OCI-LY7 (cell line): Measurements from ENCODE around the gene TBX21.
"Not testable (repeated sequence)": the region's sequence is repeated elsewhere in the genome, so short reads cannot be mapped to it uniquely, and the experiment has no call there.

Experiments used
- CTCF ChIP-seq: fragments of 200-600 bp; sonication (generic); conservative IDR thresholded peaks from 2 replicates; pipeline ENCODE4 v1.5.1; 2014; ENCODE audit warnings: mild to moderate bottlenecking, antibody characterized with exemption, low read length, moderate library complexity, mixed read lengths
- EZH2phosphoT487 ChIP-seq: fragments of 200-600 bp; sonication (generic); IDR thresholded peaks from 2 replicates; pipeline ENCODE4 v1.6.1; 2018; ENCODE audit warnings: low read depth, borderline replicate concordance, mild to moderate bottlenecking, mixed run types, antibody characterized with exemption, low read length, moderate library complexity, mixed read lengths

DNA sequence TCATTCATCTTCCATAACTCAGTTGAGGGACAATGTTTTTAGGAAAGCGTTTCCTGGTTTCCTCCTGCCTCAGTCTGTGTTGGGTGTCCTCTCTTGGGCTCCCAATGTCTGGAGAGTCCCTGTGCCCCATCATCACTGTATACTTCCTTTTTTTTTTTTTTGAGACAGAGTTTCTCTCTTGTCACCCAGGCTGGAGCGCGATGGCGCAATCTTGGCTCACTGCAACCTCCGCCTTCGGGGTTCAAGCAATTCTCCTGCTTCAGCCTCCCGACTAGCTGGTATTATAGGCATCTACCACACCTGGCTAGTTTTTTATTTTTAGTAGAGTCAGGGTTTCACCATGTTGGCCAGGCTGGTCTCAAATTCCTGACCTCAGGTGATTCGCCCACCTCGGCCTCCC, 40.6 kb downstream of the TBX21 start:
- TF ChIP-seq CTCF, EZH2phosphoT487: not testable (repeated sequence)
